ENCODE measurements around the gene CLDN4.
A peak's percentile ranks its signal among the peaks of the same experiment; 100 is the strongest.

Gene CLDN4

DNA sequence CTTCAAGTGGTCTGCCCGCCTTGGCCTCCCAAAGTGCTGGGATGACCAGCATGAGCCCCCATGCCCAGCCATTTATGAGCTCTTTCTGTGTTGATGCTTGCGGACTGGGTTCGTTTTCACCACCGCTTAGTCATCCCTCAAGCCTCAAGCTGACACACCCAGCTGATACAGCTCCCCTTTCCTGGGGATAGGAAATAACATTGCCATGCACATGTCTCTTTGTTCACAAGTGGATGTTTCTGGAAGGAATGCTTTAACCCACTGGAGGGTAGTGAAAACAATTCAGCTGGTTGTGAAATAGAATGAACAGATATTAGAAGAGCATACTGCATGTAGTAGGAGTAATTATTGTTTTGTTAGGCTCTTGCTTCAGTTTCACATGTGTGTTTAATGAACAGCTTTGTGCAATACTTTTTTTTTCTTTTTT lies 20.0 kb downstream of the CLDN4 start:
- Histone ChIP-seq H2BK12ac (ENCODE audit: low read length) (no peak overlapping the region), H3K18ac (ENCODE audit: low read length) (no peak overlapping the region)

DNA sequence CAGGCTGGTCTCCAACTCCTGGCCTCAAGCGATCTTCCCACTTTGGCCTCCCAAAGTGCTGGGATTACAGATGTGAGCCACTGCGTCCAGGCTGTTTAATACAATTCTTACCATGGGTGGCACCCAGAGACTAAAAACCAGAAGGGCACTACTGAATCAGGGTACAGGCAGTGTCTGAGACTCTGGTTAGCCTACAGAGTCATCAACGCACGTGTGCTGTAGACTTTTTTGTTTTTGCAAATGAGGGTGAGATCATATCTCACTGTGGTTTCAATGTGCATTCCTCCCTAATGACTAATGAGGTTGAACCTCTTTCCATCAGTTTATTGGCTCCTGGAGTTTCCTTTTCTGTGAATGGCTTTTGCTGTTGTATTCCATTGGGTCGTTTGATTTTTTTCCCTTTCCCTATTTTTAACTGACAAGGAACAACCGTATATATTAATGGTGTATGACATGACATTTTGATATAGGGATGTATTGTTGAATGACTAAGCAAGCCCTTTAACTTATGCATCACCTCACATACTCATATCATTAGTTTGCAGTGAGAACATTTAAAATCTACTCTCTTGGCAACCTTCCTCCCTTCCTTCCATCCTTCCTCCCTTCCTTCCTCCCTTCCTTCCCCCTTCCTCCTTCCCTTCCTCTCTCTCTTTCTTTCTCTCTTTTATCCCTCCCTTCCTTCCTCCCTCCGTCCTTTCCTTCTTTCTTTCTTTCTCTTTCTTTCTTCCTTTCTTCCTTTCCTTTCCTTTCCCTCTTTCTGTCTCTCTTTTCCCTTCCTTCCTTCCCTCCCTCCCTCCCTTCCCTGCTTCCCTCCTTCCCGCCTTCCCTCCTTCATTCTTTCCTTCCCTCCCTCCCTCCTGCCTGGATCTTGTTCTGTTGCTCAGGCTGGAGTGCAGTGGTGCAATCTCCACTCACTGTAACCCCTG lies 20.9 kb downstream of the CLDN4 start:
- Histone ChIP-seq H3K36me3 (ENCODE audit: control insufficient read depth in 1 of 2, insufficient read depth in 2 of 2, low read length in 2 of 2) (no peaks in the 10 kb centered on the region), H2AK5ac (ENCODE audit: low read length) (no peak overlapping the region), H4K12ac (ENCODE audit: low read depth, low read length) (no peak overlapping the region), H3K14ac (ENCODE audit: low read length) (no peak overlapping the region), H3K4me3 (ENCODE audit: low read depth, low read length) (no peak overlapping the region), H3K18ac (ENCODE audit: low read length) (no peak overlapping the region), H3K4ac (ENCODE audit: low read depth, low read length) (no peak overlapping the region), H4K8ac (ENCODE audit: low read depth, low read length) (no peak overlapping the region), H3K9me3 (ENCODE audit: insufficient read depth, low read depth, low read length) (peaks cover 1% of the 10 kb centered on the region), H4K91ac (ENCODE audit: low read depth, low read length) (no peak overlapping the region), H3K27me3 (ENCODE audit: insufficient read depth, low read length) (no peaks in the 10 kb centered on the region), H3K79me1 (ENCODE audit: low read length) (peaks cover 5% of the 10 kb centered on the region), H2BK120ac (ENCODE audit: insufficient read depth, low read length, poor library complexity) (no peak overlapping the region), H2BK12ac (ENCODE audit: low read length) (peak overlapping the region; percentile 26), H3K23ac (ENCODE audit: low read length) (no peak overlapping the region), H3K9ac (ENCODE audit: low read length) (no peak overlapping the region), H3K27ac (ENCODE audit: low read depth, low read length) (peak overlapping the region; percentile 44), H3K4me2 (ENCODE audit: low read length) (no peak overlapping the region), H2AFZ (ENCODE audit: insufficient read depth, low read length, poor library complexity) (no peak overlapping the region), H2BK5ac (ENCODE audit: low read depth, low read length, poor library complexity) (no peak overlapping the region), H3K79me2 (ENCODE audit: control insufficient read depth, insufficient read depth, low read length, poor library complexity) (no peaks in the 10 kb centered on the region), H3K4me1 (ENCODE audit: control insufficient read depth in 1 of 2, insufficient read depth in 2 of 2, low read length in 2 of 2) (peaks cover 4 to 9% of the 10 kb centered on the region in 2 experiments)
- peak; percentile 41 to 76 for DNase-seq
- no CpG with 5 or more reads among the region's 8 CpGs for WGBS (ENCODE audit: extremely low coverage, insufficient coverage, insufficient read length)

More for the DNA sequence above, 20.0 kb downstream of the CLDN4 start:
- Histone ChIP-seq H3K14ac (ENCODE audit: low read length) (no peak overlapping the region), H3K4me2 (ENCODE audit: low read length) (no peak overlapping the region), H3K27me3 (ENCODE audit: insufficient read depth, low read length) (no peaks in the 10 kb centered on the region), H3K4ac (ENCODE audit: low read depth, low read length) (no peak overlapping the region), H3K27ac (ENCODE audit: low read depth, low read length) (peak overlapping the region; percentile 44), H3K9me3 (ENCODE audit: insufficient read depth, low read depth, low read length) (peaks cover 1% of the 10 kb centered on the region), H2AFZ (ENCODE audit: insufficient read depth, low read length, poor library complexity) (no peak overlapping the region), H3K9ac (ENCODE audit: low read length) (no peak overlapping the region), H4K12ac (ENCODE audit: low read depth, low read length) (no peak overlapping the region), H3K79me1 (ENCODE audit: low read length) (peaks cover 5% of the 10 kb centered on the region), H2BK120ac (ENCODE audit: insufficient read depth, low read length, poor library complexity) (no peak overlapping the region), H3K4me3 (ENCODE audit: low read depth, low read length) (no peak overlapping the region), H2BK5ac (ENCODE audit: low read depth, low read length, poor library complexity) (no peak overlapping the region), H3K36me3 (ENCODE audit: control insufficient read depth in 1 of 2, insufficient read depth in 2 of 2, low read length in 2 of 2) (no peaks in the 10 kb centered on the region), H3K23ac (ENCODE audit: low read length) (no peak overlapping the region), H3K4me1 (ENCODE audit: control insufficient read depth in 1 of 2, insufficient read depth in 2 of 2, low read length in 2 of 2) (peaks cover 8 to 13% of the 10 kb centered on the region in 2 experiments), H2AK5ac (ENCODE audit: low read length) (no peak overlapping the region), H3K79me2 (ENCODE audit: control insufficient read depth, insufficient read depth, low read length, poor library complexity) (no peaks in the 10 kb centered on the region), H4K8ac (ENCODE audit: low read depth, low read length) (no peak overlapping the region), H4K91ac (ENCODE audit: low read depth, low read length) (no peak overlapping the region)
- DNase-seq, result peak; percentile 59 to 65
- WGBS (ENCODE audit: extremely low coverage, insufficient coverage, insufficient read length), result no CpG with 5 or more reads among the region's 4 CpGs

DNA sequence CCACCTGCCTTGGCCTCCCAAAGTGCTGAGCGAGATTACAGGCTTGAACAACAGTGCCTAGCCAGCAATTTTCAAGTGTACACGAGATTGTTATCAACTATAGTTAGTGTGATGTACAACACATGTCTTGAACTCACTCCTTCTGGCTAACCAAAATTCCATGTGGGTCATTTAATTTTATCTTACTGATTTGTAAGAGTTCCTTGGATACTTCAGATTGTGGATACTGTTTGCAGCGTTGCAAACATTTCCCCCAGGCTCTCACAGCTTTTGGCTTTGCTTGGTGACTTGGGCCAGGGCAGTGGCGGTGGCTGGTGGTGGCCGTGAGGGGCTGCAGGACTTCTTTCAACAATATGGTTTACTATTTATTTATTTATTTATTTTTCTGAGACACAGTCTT lies 21.7 kb downstream of the CLDN4 start:
- Histone ChIP-seq H2BK5ac (ENCODE audit: low read depth, low read length, poor library complexity) (no peak overlapping the region), H3K4me2 (ENCODE audit: low read length) (no peak overlapping the region), H3K23ac (ENCODE audit: low read length) (no peak overlapping the region), H2BK120ac (ENCODE audit: insufficient read depth, low read length, poor library complexity) (no peak overlapping the region), H3K79me2 (ENCODE audit: control insufficient read depth, insufficient read depth, low read length, poor library complexity) (no peaks in the 10 kb centered on the region), H3K4ac (ENCODE audit: low read depth, low read length) (no peak overlapping the region), H3K4me3 (ENCODE audit: low read depth, low read length) (no peak overlapping the region), H3K27me3 (ENCODE audit: insufficient read depth, low read length) (no peaks in the 10 kb centered on the region), H3K14ac (ENCODE audit: low read length) (no peak overlapping the region), H2BK12ac (ENCODE audit: low read length) (no peak overlapping the region), H4K91ac (ENCODE audit: low read depth, low read length) (no peak overlapping the region), H4K8ac (ENCODE audit: low read depth, low read length) (no peak overlapping the region), H3K27ac (ENCODE audit: low read depth, low read length) (no peak overlapping the region), H2AFZ (ENCODE audit: insufficient read depth, low read length, poor library complexity) (no peak overlapping the region), H2AK5ac (ENCODE audit: low read length) (no peak overlapping the region), H3K36me3 (ENCODE audit: control insufficient read depth in 1 of 2, insufficient read depth in 2 of 2, low read length in 2 of 2) (no peaks in the 10 kb centered on the region), H3K9ac (ENCODE audit: low read length) (no peak overlapping the region), H4K12ac (ENCODE audit: low read depth, low read length) (no peak overlapping the region), H3K9me3 (ENCODE audit: insufficient read depth, low read depth, low read length) (peaks cover 1% of the 10 kb centered on the region), H3K79me1 (ENCODE audit: low read length) (peaks cover 5% of the 10 kb centered on the region), H3K4me1 (ENCODE audit: control insufficient read depth in 1 of 2, insufficient read depth in 2 of 2, low read length in 2 of 2) (peaks cover 4 to 9% of the 10 kb centered on the region in 2 experiments), H3K18ac (ENCODE audit: low read length) (no peak overlapping the region)
- WGBS (ENCODE audit: extremely low coverage, insufficient coverage, insufficient read length), result no CpG with 5 or more reads among the region's 5 CpGs
- DNase-seq, result peak; percentile 93 to 97

DNA sequence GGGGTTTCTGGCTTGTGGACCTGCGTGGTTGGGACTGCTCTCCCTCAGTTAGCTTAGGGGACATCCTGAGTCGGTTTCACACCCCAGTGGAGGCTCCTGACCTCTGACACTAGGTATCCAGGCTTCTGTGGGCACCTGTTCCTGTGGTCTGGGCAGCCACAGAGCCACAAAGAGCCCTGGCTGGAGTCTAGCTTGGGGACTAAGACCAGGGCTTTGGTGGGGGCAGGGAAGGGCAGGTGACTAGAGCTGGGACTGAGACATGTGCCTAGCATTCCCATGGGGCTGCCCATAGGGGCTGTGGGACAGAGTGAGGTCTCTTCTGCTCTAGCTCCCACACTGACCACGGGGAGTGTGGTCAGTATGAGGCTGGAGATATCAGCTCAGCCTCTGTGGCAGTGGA lies 26.1 kb downstream of the CLDN4 start:
- H3K18ac ChIP-seq (ENCODE audit: low read length), result no peak overlapping the region
- H2BK12ac ChIP-seq (ENCODE audit: low read length), result no peak overlapping the region
- no peak overlapping the region for H3K4me3 ChIP-seq (ENCODE audit: low read depth, low read length)
- no peaks in the 10 kb centered on the region for H3K79me2 ChIP-seq (ENCODE audit: control insufficient read depth, insufficient read depth, low read length, poor library complexity)
- H4K8ac ChIP-seq (ENCODE audit: low read depth, low read length), result no peak overlapping the region
- H3K9me3 ChIP-seq (ENCODE audit: insufficient read depth, low read depth, low read length), result no peaks in the 10 kb centered on the region
- no peaks in the 10 kb centered on the region for H3K27me3 ChIP-seq (ENCODE audit: insufficient read depth, low read length)
- peak overlapping the region; percentile 63 for H2AK5ac ChIP-seq (ENCODE audit: low read length)
- no peak overlapping the region for H3K27ac ChIP-seq (ENCODE audit: low read depth, low read length)
- H3K4me2 ChIP-seq (ENCODE audit: low read length), result no peak overlapping the region
- H3K79me1 ChIP-seq (ENCODE audit: low read length), result no peaks in the 10 kb centered on the region
- no peak overlapping the region for H3K23ac ChIP-seq (ENCODE audit: low read length)
- H3K36me3 ChIP-seq (ENCODE audit: control insufficient read depth in 1 of 2, insufficient read depth in 2 of 2, low read length in 2 of 2), result no peaks in the 10 kb centered on the region
- H4K12ac ChIP-seq (ENCODE audit: low read depth, low read length), result no peak overlapping the region
- H4K91ac ChIP-seq (ENCODE audit: low read depth, low read length), result no peak overlapping the region
- H2AFZ ChIP-seq (ENCODE audit: insufficient read depth, low read length, poor library complexity), result no peak overlapping the region
- no peak overlapping the region for H3K9ac ChIP-seq (ENCODE audit: low read length)
- H2BK5ac ChIP-seq (ENCODE audit: low read depth, low read length, poor library complexity), result no peak overlapping the region
- H3K4me1 ChIP-seq (ENCODE audit: control insufficient read depth in 1 of 2, insufficient read depth in 2 of 2, low read length in 2 of 2), result peaks cover 0 to 3% of the 10 kb centered on the region in 2 experiments
- no peak overlapping the region for H2BK120ac ChIP-seq (ENCODE audit: insufficient read depth, low read length, poor library complexity)
- no peak overlapping the region for H3K14ac ChIP-seq (ENCODE audit: low read length)
- no peak for DNase-seq
- no peak overlapping the region for H3K4ac ChIP-seq (ENCODE audit: low read depth, low read length)
- no CpG with 5 or more reads among the region's 3 CpGs for WGBS (ENCODE audit: extremely low coverage, insufficient coverage, insufficient read length)
